Measurements from ENCODE around the gene PRKCH.
A peak's percentile ranks its signal among the peaks of the same experiment; 100 is the strongest.

PRKCH gene

DNA sequence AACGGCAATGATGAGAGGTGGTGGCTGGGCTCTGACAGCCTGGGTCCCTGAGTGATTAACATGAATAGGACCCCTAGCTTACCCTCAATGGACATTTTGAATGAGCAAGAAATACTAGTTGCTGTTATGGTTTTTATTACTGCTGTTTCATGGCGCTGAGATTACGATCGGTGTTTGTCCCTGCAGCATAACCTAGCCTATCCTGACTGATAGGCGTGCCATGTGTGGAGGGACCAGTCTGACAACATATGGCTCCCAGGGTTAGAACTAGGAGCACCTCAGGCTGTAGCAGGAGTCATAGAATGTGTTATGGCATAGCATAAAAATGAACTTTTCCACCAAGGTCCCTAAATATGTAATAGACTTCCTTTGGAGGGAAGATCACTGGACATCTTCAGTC lies 236.5 kb downstream of the PRKCH start:
- no peak for DNase-seq

DNA sequence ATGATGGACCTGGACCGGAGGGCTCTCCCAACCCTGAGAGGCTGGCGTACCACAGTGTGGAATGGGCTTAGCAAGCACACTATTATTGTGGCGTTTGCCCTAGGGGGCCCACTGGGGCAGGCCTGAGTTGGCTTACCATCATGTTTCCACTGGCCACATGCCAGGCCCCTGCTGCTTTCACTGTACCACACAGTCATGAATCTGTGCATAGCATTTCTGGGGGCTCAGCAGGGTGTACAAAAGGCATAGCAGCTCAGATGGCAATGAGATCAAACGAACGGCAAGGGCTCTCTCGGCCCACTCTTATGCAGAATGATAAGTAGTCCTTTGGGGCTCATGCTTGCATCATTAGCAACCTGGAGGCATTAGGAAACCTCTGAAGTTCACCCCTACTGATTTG lies 236.9 kb downstream of the PRKCH start:
- no peak for DNase-seq

DNA sequence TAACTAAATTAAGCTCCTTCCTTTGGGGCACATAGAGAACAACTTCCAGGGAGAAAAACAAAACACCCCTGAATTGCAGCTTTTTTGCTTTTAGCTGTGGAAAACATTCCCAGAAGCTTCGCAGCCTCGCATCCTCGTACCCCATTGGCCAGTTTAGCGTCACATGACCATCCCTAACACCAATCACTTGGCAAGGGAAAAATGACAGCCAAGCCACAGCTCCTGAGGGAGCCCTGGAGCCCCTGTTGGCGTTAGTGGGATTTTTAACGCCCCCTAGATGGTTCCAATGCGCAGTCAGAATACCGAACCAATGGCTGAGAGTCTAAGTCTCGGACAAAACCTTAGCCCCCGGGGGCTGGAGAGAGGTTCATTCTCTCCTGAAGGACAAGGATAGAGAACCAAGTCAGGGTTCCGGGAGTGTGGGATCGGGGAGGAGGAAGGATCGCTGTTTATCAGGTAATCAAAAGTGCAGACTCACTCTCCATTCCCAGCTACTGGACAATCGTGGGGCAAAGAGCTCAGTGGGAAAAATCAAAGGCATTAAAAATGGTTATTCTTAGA lies 238.3 kb downstream of the PRKCH start:
- DNase-seq, result no peak

DNA sequence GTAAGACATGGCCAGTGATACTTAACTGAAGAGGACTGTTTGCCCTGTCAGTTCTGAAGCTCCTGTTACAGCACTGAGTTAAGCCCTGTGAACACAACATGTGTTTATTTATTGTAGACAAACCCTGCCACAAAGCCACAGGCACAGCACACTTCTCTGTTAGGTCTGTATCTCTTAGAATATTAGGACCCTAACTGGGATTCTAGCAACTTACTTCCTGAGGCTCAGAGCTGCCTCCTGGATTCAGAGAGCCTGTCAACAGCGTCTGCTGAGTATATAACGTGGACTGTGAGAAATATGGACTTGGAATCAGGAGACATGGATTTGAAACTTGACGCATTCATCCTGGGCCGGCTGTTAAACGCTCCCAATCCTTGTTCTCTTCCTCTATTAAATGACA lies 238.9 kb downstream of the PRKCH start:
- no peak for DNase-seq

DNA sequence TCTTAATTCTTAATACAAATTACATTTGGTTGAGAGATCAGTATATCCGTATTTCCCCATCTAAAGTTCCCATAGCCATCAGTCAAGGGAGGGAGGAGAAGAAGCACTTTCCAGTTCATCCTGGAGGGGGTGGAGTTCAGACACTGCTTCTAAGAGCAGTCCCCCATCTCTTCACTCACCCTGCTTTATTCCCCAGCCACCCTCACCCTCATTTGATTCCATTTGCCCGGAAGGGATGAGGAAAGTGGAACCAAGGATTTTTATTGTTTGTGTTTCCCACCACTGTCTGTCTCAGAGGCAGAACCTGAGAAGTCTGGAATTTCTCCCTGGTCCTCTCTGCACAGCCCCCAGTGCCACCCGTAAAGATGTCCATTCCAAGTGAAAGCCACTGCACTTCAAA lies 239.7 kb downstream of the PRKCH start:
- peak; percentile 59 for DNase-seq

DNA sequence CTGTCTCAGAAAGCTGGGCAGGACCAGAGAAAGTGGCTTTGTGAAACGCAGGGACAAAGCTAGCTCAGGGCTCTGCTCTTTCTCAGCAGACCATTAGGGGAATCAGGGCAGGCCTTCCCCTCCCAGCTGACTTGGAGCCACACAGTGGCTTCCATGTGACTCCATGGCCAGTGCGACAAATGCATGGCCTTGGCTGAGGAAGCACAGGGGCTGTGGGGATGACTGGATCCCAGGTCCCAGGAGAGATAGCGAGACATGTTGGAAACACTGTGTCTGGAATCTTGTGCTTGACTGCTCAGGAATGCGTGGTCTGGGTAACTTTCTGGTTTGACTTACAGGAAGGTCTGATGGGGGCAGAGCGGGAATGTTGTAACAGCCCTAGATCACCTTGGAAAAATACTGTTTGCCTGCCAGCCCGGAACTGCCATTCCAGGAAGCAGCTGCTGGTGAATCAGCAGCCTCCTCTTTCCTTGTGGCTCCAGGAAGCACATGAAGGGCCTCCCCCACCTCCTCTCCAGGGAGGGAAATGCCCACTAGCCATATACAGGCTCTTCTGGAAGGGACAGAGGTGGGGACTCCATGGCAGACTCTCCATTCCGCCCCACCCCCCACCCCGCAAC lies 240.4 kb downstream of the PRKCH start:
- peak; percentile 96 for DNase-seq

DNA sequence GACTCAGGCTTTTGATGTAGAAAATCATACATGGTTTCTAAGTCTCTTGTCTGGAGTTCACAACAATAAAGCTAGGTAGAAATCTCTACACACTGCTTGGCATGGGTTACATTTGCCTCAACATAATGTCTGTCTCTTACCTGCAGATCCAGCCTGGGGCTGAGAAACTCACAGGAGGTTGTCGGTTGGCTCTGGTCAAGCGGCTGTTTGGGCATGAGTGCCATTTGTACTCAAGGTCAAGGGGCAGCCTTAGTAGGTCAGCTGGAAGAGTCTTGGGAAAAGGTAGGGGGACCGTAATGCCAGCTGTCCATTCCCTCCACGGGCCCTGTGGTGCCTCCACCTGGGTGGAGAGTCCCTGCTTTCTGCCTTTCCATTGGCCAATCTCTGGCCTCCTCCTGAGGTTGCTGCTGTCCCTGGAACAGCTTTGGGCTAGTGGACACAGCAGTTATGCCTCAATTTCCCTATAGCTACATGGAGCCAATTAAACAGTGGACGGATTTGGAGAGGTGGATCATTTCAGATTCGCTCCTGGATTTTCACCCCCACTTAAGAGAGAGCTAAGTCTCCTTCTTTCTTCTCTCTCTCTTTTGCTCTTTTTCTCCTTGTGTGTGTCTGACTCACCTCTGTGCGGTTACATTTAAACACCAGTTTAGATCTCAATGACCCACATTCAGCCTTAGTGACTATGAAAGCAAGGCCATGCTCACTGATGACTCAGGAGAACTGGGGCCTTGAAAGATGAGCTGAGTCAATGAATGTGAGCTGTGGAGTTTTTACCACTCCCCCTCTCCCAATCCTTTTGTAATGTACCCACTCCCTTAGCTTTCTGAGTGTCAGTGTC lies 241.2 kb downstream of the PRKCH start:
- DNase-seq, result peak; percentile 96

DNA sequence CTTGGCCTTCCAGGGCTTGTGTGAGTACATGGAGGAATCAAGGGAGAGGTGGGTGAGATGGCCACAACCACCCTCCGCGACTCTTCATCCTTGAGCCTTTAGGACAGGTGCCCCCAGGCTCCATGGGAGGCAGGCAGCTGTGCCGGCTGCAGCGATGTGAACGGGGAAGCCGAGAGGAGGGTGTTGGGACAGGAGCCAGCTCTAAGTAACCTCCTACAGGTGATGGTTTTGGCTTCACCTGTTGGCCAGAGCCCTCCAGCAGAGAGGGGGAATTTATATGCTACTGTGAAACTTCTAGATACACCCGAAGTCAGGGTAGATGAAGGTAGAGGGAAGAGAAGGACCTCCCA lies 241.8 kb downstream of the PRKCH start:
- no peak for DNase-seq

DNA sequence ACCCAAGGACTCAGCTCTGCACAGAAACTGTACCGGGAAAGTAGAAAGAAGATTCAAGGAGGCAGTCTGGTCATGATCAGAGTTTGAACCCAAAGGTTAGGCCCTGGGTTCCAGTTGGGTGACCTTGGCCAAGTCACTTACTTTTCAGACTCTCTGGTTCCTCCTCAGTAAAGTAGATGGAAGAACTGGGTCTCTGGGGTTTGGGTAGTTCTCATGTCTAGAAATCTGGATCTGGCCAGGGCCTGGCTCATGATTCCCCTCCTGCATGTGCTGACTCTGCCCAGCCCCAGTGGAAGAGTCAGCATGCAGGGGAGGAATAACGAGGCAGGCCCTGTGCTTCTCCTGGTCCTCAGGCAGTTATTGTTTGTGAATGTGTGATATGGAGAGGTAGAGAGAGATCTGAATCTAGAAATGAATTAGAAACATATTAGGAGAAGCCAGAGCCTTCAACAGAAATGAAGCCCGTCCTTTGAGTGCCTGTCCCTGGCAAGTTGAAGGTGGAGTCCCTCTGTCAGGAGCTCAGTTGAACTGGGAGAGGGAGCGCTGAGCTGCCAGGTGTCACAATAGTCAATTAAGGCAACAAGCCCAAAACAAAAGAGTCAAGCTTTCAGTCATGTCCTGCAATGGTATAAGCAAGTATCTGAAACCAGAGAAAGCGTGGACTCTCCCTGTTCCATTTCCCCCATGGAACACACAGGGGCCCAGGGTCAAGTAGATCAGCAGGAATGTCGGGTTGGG lies 242.7 kb downstream of the PRKCH start:
- DNase-seq, result no peak

DNA sequence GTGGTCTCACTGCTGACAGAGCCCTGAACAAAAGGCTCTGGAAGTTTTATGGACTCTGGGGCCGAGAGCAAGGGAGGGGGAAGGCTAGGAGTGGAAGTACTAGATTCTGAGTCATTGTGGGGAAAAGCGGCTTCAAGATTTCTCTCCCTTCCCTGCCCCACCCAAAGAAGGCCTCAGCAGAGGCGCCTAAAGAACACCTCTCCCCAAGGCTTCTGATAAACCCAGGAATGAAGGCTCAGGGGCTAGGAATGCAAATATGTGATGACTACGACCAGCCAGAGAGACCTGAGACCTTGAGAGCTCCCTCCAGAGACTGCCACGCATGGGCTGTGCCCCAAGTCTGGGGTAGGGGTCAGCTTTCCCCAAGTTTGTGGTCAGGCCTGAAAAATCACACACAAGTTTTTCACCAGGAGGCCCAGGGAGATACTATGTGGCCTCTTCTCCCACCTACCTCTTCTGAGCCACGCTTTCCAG lies 243.3 kb downstream of the PRKCH start:
- DNase-seq, result peak; percentile 83

DNA sequence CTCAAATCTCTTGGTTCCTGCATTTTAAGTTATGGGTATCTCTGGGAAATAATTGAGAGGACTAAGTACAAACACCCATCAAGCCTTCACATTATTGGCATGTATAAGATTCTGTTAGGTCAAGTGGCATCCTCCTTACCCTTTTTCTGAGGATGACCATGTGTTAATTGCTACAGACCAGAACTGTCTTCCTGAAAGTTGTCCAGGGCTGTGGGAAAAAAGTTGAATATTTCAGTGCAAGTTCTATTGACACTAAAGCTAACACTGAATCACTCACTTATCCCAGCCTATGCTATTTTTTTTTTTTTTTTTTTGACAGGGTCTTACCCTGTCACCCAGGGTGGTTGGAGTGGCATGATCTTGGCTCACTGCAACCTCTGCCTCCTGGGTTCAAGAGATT lies 243.8 kb downstream of the PRKCH start:
- no peak for DNase-seq

DNA sequence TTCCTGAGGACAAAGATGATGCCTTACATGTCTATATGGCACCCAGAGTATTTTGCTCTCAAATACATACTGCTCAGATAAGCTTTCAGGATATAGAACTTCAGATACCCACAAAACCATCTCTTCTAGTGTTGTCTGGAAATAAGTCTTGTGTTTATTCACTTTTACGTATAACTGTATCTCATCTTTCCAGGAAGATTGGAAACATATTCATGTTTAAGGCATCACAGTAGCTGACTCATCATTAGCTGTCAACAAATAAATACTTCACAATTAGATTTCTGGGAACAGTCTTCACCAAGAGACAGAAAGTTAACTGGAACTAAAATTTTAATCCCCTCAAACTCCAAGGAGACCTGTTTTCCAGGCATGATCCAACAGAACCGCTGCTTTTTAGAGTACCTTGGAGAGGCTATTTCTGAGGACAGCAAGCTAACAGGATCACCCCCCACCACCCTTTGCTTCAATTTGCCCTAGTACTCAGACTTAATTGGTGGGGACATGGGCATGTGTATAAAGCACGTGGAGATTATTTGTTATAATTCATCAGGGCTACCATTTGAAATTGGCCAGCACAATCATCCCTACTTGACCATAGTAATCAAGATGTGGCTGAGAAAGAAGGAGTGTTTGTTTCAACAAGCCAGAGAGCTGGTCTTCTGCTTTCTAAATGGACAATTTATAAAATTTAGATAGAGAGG lies 244.6 kb downstream of the PRKCH start:
- DNase-seq, result peak; percentile 72

DNA sequence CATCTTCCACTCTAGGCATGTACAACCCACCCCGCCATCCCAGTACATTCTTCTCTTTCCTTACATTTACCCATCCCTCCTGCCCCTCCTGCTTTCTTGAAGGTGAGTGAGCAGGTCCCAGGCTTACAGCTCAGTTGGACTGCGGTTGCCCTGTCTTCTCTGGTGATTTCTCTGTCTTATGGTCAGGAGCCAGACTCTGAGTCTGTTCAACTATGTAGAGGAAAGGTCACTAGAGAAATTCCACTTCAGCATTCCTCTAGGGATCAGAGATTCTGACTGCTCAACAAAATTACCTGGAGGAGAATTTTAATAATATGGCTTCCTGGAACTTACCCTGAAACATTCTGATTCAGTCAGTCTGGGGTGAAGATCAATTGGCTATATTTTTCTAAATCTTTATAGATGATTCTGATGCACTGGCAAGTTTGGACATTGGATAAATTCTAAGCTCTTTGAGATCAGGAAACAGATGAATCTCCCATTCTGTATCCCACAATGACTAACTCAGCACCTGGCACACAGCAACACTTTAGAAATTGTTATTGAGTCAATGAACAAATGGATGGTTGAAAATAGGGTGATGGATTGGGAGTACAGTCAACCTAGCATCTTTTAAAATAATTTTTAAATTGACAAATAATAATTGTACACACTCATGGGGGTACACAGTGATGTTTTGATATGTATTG lies 245.3 kb downstream of the PRKCH start:
- DNase-seq, result no peak

DNA sequence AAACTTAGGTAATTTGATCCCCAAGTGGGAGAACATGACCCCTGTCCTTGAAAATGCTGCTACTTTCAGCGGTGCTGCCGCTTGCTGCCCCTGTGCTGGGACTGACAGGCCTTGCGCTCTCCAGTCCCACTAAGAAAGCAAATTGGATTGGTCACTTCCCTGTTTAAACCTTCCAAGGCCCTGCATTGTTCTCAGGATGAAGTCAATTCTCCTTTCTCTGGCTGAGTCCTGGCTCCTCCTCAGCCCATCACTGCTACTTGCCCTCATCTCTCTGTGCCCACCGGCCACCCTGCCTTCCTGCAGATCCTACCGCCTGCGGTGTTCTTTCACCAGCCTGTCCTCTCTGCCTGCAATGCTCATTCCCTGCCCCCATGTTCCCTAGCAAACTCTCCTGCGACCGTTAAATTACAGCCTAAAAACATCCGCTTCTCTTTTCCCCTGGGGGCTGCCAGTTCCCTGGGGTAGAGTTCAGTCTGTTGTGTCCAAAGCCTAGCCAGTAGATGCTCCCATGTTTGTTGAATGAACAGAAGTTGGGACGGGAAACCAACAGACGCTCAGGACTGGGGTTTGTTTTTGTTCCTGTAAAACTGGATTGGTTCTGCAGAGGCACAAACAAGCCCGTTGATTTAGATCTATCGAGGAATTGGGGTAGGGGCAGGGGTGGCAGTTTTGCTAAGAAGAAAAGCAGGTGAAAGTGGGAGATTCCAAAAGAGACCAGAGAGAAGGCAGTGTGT lies 246.6 kb downstream of the PRKCH start:
- peak; percentile 51 for DNase-seq

DNA sequence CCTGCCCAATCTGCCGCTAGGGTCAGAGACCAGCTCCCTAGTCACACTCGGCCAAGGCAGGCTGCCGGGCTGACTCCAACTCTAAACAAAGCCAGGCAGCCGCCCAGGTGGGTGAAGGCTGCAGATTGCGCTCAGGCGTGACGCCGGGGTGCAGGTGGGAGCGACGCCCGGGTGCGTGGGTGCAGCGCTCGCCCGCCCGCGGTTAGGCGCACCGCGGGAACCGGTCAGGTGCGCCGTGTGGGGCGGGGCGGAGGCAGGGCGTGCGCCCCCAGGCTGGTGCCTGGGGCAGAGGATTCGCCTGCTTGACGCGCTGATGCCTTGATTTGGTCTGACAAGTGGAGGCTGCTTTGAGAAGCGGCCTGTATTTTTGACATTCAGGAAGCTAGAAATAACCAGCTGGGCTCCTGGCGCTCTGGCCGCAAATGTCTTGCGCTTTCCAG lies 247.2 kb downstream of the PRKCH start:
- no peak for DNase-seq

DNA sequence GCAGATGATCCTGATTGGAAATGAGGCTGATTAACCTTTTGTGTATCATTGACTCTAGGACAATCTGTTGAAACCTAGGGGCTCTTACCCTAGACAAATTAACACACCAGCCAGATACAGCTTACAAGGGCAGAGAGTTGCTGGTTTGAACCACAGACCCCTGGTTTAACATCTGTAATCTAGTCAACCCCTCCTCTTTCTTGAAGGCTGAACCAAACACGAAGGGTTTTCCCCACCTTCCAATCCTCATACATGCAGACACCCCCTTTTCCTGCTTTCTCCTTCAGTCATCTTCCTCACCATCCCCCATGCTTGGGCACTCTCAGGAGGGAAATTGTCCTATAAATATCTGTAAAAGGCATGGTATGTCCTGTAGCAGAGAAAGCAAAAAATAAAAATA lies 247.9 kb downstream of the PRKCH start:
- no peak for DNase-seq

DNA sequence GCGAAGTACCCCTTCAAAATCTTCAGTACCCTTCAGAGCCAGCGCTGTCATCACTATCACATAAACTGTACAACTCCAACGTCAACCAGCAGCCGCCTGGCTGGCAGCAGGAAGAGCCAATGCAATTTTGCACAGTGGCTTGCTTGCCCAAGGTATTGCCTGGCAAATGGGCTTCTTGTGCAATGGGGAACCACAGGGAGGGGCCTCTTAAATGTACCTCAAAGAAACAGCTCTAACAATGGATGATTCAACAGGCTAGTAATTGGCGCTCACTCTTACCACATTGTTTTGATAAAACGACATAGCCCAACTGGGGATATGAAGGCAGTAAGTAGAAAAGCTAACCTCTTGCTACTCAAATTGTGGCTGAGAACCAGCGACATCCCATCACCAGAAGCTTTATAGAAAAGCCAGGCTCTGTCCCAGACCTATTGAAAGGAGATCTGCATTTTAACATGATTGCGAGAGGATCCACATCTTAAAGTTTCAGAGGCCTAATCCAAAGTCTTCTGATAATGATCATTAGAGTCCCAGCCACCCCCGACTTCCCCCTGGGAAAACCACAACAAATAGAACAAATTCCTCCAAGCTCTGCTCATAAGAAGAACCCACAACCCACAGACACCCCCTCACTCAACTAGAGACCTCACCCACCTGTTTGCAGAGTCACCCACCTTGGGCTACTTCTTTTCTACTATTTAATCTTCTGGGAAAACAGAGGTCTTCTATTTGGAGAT lies 248.6 kb downstream of the PRKCH start:
- DNase-seq, result peak; percentile 94

DNA sequence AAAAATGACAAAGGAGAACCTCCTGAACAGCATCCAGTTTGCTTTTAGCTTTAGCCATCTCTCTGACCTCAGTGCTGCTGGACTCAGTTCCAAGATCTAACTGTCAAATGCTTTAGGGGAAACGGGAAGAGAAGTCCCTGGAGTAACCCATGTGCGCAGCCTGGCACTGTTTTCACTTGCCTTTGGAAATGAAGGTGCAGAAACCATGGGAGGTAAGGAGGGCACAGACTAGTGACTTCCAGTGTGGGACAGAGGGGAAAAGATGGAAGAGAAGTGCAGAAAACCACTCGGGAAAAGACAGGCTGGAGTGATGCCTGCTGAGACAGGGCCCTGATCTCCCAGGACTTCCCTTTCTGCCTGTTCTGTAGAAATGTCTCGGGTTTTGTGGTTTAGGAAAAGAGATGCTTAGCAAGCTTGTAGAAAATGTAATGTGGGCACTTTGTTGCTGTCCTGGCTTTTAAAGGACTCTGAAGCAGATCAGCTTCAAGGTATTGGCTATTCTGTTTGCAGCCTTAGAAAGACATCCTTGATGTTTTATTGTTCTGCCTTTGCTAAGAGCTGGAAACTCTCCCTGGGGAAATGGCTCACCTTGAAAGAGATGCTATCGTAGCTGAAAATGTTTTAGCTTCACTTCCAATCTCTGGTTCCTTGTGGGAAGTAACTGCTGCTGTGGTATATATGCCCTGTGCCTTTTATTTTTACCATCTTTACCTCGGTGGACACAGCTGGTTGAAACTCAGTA lies 249.3 kb downstream of the PRKCH start:
- DNase-seq, result peak; percentile 73

DNA sequence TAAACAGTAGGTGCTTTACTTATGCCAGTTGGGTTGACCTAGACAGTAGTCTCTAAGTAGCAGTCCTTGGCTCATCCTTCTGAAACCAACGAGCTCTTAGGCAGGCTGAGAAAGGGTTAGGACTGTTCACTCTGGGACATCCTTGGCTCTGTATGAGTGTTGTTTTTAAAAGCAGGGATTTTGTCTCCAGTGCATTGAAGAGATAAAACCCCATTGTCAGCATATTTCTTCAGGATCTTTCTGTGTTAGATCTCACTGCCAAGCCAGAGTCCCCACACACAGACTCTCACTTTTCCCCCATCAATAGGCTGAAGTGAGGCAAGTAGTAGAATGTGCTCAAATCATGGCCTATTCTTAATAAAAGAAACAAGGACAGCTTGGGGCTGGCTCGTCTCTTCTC lies 250.5 kb downstream of the PRKCH start:
- no peak for DNase-seq

DNA sequence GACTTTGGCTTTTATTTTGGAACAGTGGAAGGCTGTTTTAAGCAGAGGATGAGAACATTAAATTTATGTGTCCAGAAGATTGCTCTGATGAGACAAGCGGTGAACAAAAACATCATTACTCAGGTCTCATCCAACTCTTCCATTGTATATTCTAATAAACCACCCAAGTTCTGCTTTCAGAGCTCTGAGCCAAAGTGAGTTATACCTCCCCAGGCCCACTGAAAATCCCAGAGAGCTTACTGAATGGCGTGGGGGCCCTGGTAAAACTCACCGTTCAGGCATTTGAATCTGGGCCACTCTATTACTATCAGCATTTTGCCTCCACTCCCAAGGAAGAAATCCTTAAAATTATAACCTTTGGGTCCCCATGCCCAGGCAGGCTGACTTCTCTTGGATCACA lies 251.9 kb downstream of the PRKCH start:
- no peak for DNase-seq
